ENCODE results near the gene FILIP1. TPM values are rescaled to one million over a fixed set of nuclear protein-coding genes. Genes with fewer than 3 reads are reported as not detected.

Gene FILIP1
- total RNA-seq, 1 experiment from 2014 or later, result 2.9 TPM

DNA sequence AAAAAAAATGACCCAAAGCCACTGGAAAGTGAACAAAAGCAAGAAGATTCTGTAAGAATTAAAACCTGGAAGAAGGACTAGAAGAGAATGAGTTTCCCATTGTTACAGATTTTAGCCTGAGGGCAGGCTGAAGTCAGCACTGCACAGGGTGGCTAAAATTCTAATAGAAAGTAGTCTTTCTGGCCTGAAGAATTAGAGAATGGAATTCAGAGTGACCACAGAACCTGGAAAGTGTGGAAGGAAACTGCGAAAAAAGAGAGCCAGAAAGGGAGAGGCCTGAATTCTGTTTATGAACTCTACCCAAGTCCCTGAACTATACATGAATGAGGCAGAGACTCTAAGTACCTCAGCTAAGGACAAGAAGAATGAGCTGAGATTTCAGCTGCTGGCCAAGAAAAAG is 38.9 kb upstream of the FILIP1 start (continued):
- no peak for TF ChIP-seq GABPB1 (CRISPR knock-in tag; IDR thresholded peaks at IDR 0.05)
- TF ChIP-seq, protein P1, sequence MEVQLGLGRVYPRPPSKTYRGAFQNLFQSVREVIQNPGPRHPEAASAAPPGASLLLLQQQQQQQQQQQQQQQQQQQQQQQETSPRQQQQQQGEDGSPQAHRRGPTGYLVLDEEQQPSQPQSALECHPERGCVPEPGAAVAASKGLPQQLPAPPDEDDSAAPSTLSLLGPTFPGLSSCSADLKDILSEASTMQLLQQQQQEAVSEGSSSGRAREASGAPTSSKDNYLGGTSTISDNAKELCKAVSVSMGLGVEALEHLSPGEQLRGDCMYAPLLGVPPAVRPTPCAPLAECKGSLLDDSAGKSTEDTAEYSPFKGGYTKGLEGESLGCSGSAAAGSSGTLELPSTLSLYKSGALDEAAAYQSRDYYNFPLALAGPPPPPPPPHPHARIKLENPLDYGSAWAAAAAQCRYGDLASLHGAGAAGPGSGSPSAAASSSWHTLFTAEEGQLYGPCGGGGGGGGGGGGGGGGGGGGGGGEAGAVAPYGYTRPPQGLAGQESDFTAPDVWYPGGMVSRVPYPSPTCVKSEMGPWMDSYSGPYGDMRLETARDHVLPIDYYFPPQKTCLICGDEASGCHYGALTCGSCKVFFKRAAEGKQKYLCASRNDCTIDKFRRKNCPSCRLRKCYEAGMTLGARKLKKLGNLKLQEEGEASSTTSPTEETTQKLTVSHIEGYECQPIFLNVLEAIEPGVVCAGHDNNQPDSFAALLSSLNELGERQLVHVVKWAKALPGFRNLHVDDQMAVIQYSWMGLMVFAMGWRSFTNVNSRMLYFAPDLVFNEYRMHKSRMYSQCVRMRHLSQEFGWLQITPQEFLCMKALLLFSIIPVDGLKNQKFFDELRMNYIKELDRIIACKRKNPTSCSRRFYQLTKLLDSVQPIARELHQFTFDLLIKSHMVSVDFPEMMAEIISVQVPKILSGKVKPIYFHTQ (CRISPR knock-in tag; IDR thresholded peaks at IDR 0.05), result no peak
- TF ChIP-seq SP1 (CRISPR knock-in tag; conservative IDR thresholded peaks at IDR 0.05), result no peak
- TF ChIP-seq, protein P2, sequence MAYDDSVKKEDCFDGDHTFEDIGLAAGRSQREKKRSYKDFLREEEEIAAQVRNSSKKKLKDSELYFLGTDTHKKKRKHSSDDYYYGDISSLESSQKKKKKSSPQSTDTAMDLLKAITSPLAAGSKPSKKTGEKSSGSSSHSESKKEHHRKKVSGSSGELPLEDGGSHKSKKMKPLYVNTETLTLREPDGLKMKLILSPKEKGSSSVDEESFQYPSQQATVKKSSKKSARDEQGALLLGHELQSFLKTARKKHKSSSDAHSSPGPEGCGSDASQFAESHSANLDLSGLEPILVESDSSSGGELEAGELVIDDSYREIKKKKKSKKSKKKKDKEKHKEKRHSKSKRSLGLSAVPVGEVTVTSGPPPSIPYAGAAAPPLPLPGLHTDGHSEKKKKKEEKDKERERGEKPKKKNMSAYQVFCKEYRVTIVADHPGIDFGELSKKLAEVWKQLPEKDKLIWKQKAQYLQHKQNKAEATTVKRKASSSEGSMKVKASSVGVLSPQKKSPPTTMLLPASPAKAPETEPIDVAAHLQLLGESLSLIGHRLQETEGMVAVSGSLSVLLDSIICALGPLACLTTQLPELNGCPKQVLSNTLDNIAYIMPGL (CRISPR knock-in tag; IDR thresholded peaks at IDR 0.05), result no peak
- TF ChIP-seq CREM (CRISPR knock-in tag; IDR thresholded peaks at IDR 0.05), result no peak
- no peak for TF ChIP-seq CREB1 (CRISPR knock-in tag; IDR thresholded peaks at IDR 0.05)

DNA sequence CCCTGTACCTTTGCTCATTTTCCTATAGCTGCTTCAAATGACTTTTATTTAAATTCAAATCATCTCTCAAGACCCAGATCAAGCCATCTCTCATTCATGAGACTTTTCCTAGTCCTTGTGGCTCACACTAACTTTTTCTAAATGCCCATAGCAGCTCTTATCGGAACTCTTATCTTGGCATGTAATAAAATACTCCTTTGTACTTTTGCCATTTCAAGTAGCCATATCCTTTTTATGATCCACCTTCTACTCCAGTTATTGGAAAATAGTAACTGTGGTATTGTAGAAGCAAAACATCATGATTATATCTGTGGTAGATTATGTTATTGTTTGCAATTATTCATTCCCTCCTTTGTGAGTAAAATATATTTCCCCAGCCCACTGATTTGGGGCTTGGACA is 37.6 kb upstream of the FILIP1 start:
- peaks cover 9% of the 10 kb centered on the region for H3K4me1 Mint-ChIP-seq
- no peak for DNase-seq (ENCODE audit: low spot score)
- ChIA-PET CTCF (no interaction called here), POLR2A (no interaction called here)
- no peaks in the 10 kb centered on the region for H3K36me3 Mint-ChIP-seq
- H3K27ac Mint-ChIP-seq, result no peak overlapping the region
- ATAC-seq, result no peak
- TF ChIP-seq, protein P3, sequence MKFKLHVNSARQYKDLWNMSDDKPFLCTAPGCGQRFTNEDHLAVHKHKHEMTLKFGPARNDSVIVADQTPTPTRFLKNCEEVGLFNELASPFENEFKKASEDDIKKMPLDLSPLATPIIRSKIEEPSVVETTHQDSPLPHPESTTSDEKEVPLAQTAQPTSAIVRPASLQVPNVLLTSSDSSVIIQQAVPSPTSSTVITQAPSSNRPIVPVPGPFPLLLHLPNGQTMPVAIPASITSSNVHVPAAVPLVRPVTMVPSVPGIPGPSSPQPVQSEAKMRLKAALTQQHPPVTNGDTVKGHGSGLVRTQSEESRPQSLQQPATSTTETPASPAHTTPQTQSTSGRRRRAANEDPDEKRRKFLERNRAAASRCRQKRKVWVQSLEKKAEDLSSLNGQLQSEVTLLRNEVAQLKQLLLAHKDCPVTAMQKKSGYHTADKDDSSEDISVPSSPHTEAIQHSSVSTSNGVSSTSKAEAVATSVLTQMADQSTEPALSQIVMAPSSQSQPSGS (CRISPR knock-in tag; IDR thresholded peaks at IDR 0.05; ENCODE audit: borderline replicate concordance, low read depth), result no peak
- TF ChIP-seq JUN (CRISPR knock-in tag; IDR thresholded peaks at IDR 0.05) (no peak), GTF2I (CRISPR knock-in tag; conservative IDR thresholded peaks at IDR 0.05) (no peak), SOX15 (CRISPR knock-in tag; IDR thresholded peaks at IDR 0.05) (no peak)
- TF ChIP-seq, protein P4, sequence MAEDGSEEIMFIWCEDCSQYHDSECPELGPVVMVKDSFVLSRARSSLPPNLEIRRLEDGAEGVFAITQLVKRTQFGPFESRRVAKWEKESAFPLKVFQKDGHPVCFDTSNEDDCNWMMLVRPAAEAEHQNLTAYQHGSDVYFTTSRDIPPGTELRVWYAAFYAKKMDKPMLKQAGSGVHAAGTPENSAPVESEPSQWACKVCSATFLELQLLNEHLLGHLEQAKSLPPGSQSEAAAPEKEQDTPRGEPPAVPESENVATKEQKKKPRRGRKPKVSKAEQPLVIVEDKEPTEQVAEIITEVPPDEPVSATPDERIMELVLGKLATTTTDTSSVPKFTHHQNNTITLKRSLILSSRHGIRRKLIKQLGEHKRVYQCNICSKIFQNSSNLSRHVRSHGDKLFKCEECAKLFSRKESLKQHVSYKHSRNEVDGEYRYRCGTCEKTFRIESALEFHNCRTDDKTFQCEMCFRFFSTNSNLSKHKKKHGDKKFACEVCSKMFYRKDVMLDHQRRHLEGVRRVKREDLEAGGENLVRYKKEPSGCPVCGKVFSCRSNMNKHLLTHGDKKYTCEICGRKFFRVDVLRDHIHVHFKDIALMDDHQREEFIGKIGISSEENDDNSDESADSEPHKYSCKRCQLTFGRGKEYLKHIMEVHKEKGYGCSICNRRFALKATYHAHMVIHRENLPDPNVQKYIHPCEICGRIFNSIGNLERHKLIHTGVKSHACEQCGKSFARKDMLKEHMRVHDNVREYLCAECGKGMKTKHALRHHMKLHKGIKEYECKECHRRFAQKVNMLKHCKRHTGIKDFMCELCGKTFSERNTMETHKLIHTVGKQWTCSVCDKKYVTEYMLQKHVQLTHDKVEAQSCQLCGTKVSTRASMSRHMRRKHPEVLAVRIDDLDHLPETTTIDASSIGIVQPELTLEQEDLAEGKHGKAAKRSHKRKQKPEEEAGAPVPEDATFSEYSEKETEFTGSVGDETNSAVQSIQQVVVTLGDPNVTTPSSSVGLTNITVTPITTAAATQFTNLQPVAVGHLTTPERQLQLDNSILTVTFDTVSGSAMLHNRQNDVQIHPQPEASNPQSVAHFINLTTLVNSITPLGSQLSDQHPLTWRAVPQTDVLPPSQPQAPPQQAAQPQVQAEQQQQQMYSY (CRISPR knock-in tag; IDR thresholded peaks at IDR 0.05), result no peak
- 0 out of 2 replicates have a peak, but pooled peaks cover 6% of the 10 kb centered on the region for H3K9me3 Mint-ChIP-seq
- H3K27me3 Mint-ChIP-seq (ENCODE audit: low read depth), result no peaks in the 10 kb centered on the region
- no peak overlapping the region for H3K4me3 Mint-ChIP-seq

DNA sequence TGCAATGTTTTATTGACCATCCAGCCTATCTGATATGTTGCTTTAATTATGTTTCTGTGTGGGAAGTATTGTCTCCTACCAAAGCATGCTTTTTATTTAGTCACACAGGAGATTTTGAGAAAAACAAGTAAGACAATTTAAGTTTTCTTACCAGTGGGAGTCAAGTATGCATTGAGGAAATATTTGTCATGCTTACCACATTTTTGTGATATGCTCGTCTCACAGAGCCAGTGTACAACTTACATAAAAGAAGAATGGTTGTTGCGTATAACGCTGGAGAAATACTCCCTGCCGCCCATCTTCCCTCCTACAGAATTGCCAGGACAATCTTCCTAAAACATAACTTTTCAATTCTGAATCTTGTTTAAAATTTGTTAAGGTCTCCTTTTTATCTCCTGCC is 37.1 kb upstream of the FILIP1 start:
- DNase-seq (ENCODE audit: low spot score) (no peak), ATAC-seq (no peak)
- no peaks in the 10 kb centered on the region for H3K27me3 Mint-ChIP-seq (ENCODE audit: low read depth)
- POLR2A ChIA-PET, result no interaction called here
- no peak overlapping the region for H3K27ac Mint-ChIP-seq
- H3K9me3 Mint-ChIP-seq, result 0 out of 2 replicates have a peak, but pooled peaks cover 6% of the 10 kb centered on the region
- no peak for TF ChIP-seq MYBL2 (CRISPR knock-in tag; IDR thresholded peaks at IDR 0.05)
- TF ChIP-seq NFYB (CRISPR knock-in tag; conservative IDR thresholded peaks at IDR 0.05; ENCODE audit: low read depth), result no peak
- TF ChIP-seq HMGA2 (CRISPR knock-in tag; IDR thresholded peaks at IDR 0.05), result no peak
- TF ChIP-seq, protein P5, sequence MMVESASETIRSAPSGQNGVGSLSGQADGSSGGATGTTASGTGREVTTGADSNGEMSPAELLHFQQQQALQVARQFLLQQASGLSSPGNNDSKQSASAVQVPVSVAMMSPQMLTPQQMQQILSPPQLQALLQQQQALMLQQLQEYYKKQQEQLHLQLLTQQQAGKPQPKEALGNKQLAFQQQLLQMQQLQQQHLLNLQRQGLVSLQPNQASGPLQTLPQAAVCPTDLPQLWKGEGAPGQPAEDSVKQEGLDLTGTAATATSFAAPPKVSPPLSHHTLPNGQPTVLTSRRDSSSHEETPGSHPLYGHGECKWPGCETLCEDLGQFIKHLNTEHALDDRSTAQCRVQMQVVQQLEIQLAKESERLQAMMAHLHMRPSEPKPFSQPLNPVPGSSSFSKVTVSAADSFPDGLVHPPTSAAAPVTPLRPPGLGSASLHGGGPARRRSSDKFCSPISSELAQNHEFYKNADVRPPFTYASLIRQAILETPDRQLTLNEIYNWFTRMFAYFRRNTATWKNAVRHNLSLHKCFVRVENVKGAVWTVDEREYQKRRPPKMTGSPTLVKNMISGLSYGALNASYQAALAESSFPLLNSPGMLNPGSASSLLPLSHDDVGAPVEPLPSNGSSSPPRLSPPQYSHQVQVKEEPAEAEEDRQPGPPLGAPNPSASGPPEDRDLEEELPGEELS (CRISPR knock-in tag; IDR thresholded peaks at IDR 0.05), result no peak
- TF ChIP-seq TEAD4 (CRISPR knock-in tag; IDR thresholded peaks at IDR 0.05), result no peak
- no peak for TF ChIP-seq ELF4 (CRISPR knock-in tag; IDR thresholded peaks at IDR 0.05; ENCODE audit: low read depth)
- TF ChIP-seq FOXP1 (CRISPR knock-in tag; IDR thresholded peaks at IDR 0.05; ENCODE audit: borderline replicate concordance), result no peak
- TF ChIP-seq TP53 (CRISPR knock-in tag; IDR thresholded peaks at IDR 0.05), result no peak
- no peak for TF ChIP-seq RELA (CRISPR knock-in tag; IDR thresholded peaks at IDR 0.05; ENCODE audit: borderline replicate concordance)
- TF ChIP-seq NR2C2 (CRISPR knock-in tag; IDR thresholded peaks at IDR 0.05), result no peak
- no peak for TF ChIP-seq JAZF1 (CRISPR knock-in tag; IDR thresholded peaks at IDR 0.05)
- CTCF ChIA-PET, result no interaction called here
- H3K4me3 Mint-ChIP-seq, result no peak overlapping the region
- peaks cover 9% of the 10 kb centered on the region for H3K4me1 Mint-ChIP-seq
- H3K36me3 Mint-ChIP-seq, result no peaks in the 10 kb centered on the region
